OCI-LY1 (cell line): Measurements from ENCODE around the gene TBC1D8.

Source experiments
- CTCF ChIP-seq: fragments of 200-600 bp; sonication (generic), shearing (Covaris generic); IDR thresholded peaks from 2 replicates; pipeline ENCODE4 v1.5.1; 2017; ENCODE audit warnings: mild to moderate bottlenecking, antibody characterized with exemption, low read length, moderate library complexity, mixed read lengths
- EZH2 ChIP-seq: fragments of 200-600 bp; sonication (generic), shearing (Covaris generic); IDR thresholded peaks from 2 replicates; pipeline ENCODE4 v1.8.0; 2017; ENCODE audit warnings: borderline replicate concordance, mixed run types, mild to moderate bottlenecking, antibody characterized with exemption, low read length, moderate library complexity, mixed read lengths

GRCh38 chr2:101036562-101036961 is 114.6 kb downstream of the TBC1D8 start:
- peak; percentile 59 for TF ChIP-seq CTCF
- TF ChIP-seq EZH2 = no peak
